Heart right ventricle (tissue), 16 donors: ENCODE measurements around the gene CEBPA. TPM values are rescaled to one million over a fixed set of nuclear protein-coding genes. Genes with fewer than 3 reads are reported as not detected.
A peak's percentile ranks its signal among the peaks of the same experiment; 100 is the strongest.

ENCODE experiments used
- ATAC-seq, 8 donors: fragments of 200-7000 bp; cut with Tn5 transposase; one replicate each; pipeline ENCODE4 v1.9.1; 2020; ENCODE audit warnings: mild to moderate bottlenecking in 8 of 8, moderate library complexity in 8 of 8, moderate number of reproducible peaks in 1 of 8
- DNase-seq, 2 donors: peaks; one replicate each; pipeline ENCODE4 v3.0.0-alpha.2; 2020
- H3K27ac ChIP-seq, 10 donors: fragments of 200-600 bp; sonication (generic) in 2 of 10; one replicate each; pipeline versions ENCODE4 v1.5.0 to v1.8.0; 2020 to 2022; ENCODE audit warnings: mild to moderate bottlenecking in 3 of 10
- H3K27me3 ChIP-seq, 7 donors: fragments of 200-600 bp; one replicate each; pipeline ENCODE4 v1.8.0; 2021 to 2022; ENCODE audit warnings: mild to moderate bottlenecking in 2 of 7
- H3K36me3 ChIP-seq, 9 donors: fragments of 200-600 bp; sonication (generic) in 1 of 9; one replicate each; pipeline versions ENCODE4 v1.5.0 to v1.8.0; 2020 to 2022; ENCODE audit warnings: mild to moderate bottlenecking in 2 of 9
- H3K4me1 ChIP-seq, 9 donors: fragments of 200-600 bp; sonication (generic) in 1 of 9; one replicate each; pipeline versions ENCODE4 v1.5.0 to v1.8.0; 2020 to 2022; ENCODE audit warnings: mild to moderate bottlenecking in 4 of 9
- H3K4me3 ChIP-seq, 10 donors: fragments of 200-600 bp; sonication (generic) in 2 of 10; one replicate each; pipeline versions ENCODE4 v1.5.0 to v1.8.0; 2020 to 2022; ENCODE audit warnings: mild to moderate bottlenecking in 7 of 10, moderate library complexity in 2 of 10
- H3K9me3 ChIP-seq, 11 donors: fragments of 200-600 bp in 10 of 11; sonication (generic) in 2 of 11; one replicate each; pipeline versions ENCODE4 v1.5.0 to v1.8.0; 2013 to 2022; ENCODE audit warnings: mild to moderate bottlenecking in 2 of 11, control low read depth in 1 of 11, moderate library complexity in 1 of 11
- CTCF ChIP-seq, 9 donors: fragments of 200-600 bp; sonication (generic) in 2 of 9; IDR thresholded peaks; one replicate each; pipeline versions ENCODE4 v1.5.0 to v1.8.0; 2021 to 2022; ENCODE audit warnings: antibody characterized with exemption in 9 of 9, mild to moderate bottlenecking in 5 of 9, moderate library complexity in 1 of 9
- WGBS, 2 donors: extraction: QIAGEN DNeasy Blood & Tissue Kit; methylation state at CpG; one replicate each; pipeline ENCODE4 v1.1.7; 2013; ENCODE audit warnings: inconsistent platforms in 1 of 2; 5-methylcytosine and 5-hydroxymethylcytosine counted together
- intact Hi-C, 10 donors: fragments of 100-400 bp; cut with DNase I; formaldehyde crosslinking; loops; one replicate each; pipeline versions ENCODE4 v1.11.1 to v1.14.2; 2022
- polyA plus RNA-seq, 2 donors: library from polyadenylated mRNA; stranded (reverse); fragments of 200-250 nt; gene quantifications; one replicate each; pipeline ENCODE4 v1.2.3, GENCODE V29; 2013
- total RNA-seq, 10 donors: library from RNA; stranded (reverse); fragmentation: NEBNext Ultra II Directional in 3 of 10; extraction: Animal tissue kit (Norgen Biotek cat#: 25700) in 3 of 10; gene quantifications; one replicate each; pipeline versions ENCODE4 v1.2.1 to v1.2.4, GENCODE V29; 2021 to 2023
- donor health status: Arrhythmogenic right ventricular cardiomyopathy.
- donor health status: ischemic (EF 13 %, LVEDD 7.1; RV severe dilation, severe dysfunction).
- donor health status: healthy with polysubstance abuse.
- donor health status: DM: no; HTN: yes; CAD: no.
- donor health status: DM: no; HTN: no; CAD: no.
- donor health status: ischemic (EF 25% LVEDD 6.9; RV normal size, moderate dysfunction).
- donor health status: ischemic (EF 25% LVEDD 5.7; RV mildly dilated, moderate dysfunction).
- donor health status: healthy.
- donor health status: DM: yes; HTN: yes; CAD: no.
- donor health status: Ischemic cardiomyopathy.
- donor health status: ischemic (EF 35%, LVEDD 5.7; RV mildly dilated, moderate dysfunction).
- donor health status: nonischemic (EF 11% LVEDD 7.7; RV severe dilation, severe dysfunction).
- donor health status: DM: yes; HTN: yes; CAD: no.
- donor health status: PGD.
- donor health status: ischemic (EF 29% LVEDD 5.4; RV normal size, mild dysfunction).
- donor health status: nonischemic (EF 23%, LVEDD 6.1; RV moderate dilation, normal function).

Gene CEBPA
- total and polyA plus RNA-seq, 12 donors: 0.71 to 7.7 (median 3.5) TPM

GRCh38 chr19:33259539-33259938 lies 42.8 kb downstream of the CEBPA start:
- no peak for DNase-seq
- 77 to 78% methylated on average over 6 of the region's 6 CpGs for WGBS, 2 donors
- Histone ChIP-seq H3K9me3 (peaks cover 0 to 17% (median 4%) of the 10 kb centered on the region in 11 donors), H3K27me3 (peaks cover 0 to 11% (median 0%) of the 10 kb centered on the region in 7 donors), H3K4me3 (no peak overlapping the region), H3K4me1 (peaks cover 0 to 25% (median 0%) of the 10 kb centered on the region in 9 donors), H3K27ac (peak overlapping the region in 1 of 10 donors; percentile 79), H3K36me3 (no peaks in the 10 kb centered on the region)
- intact Hi-C loops: no loop called here
- no peak for TF ChIP-seq CTCF (IDR thresholded peaks at IDR 0.05)
- peak in 2 of 8 donors; percentile 35 to 57 for ATAC-seq

- WGBS, 2 donors: 97% methylated on average over 2 of the region's 2 CpGs
- Histone ChIP-seq H3K27me3 (peaks cover 0 to 26% (median 13%) of the 10 kb centered on the region in 7 donors), H3K4me3 (no peak overlapping the region), H3K9me3 (peaks cover 0 to 17% (median 4%) of the 10 kb centered on the region in 11 donors), H3K4me1 (peaks cover 0 to 31% (median 0%) of the 10 kb centered on the region in 9 donors), H3K27ac (no peak overlapping the region), H3K36me3 (no peaks in the 10 kb centered on the region)
- ATAC-seq (no peak), DNase-seq (no peak)
- no peak for TF ChIP-seq CTCF (IDR thresholded peaks at IDR 0.05)
- intact Hi-C loops: no loop called here
These were observed 44.5 kb downstream of the CEBPA start for GRCh38 chr19:33257828-33258227.

- H3K4me3 ChIP-seq: no peak overlapping the region
- ATAC-seq (no peak), DNase-seq (no peak)
- H3K36me3 ChIP-seq: no peaks in the 10 kb centered on the region
- peaks cover 0 to 36% (median 27%) of the 10 kb centered on the region in 7 donors for H3K27me3 ChIP-seq
- peaks cover 0 to 29% (median 0%) of the 10 kb centered on the region in 9 donors for H3K4me1 ChIP-seq
- H3K27ac ChIP-seq: no peak overlapping the region
- intact Hi-C loops: no loop called here
- WGBS, 2 donors: 63 to 68% methylated on average over 7 of the region's 7 CpGs
- peaks cover 0 to 17% (median 4%) of the 10 kb centered on the region in 11 donors for H3K9me3 ChIP-seq
- TF ChIP-seq CTCF (IDR thresholded peaks at IDR 0.05): no peak
These were observed 46.1 kb downstream of the CEBPA start for GRCh38 chr19:33256261-33256660.

GRCh38 chr19:33255781-33256180 lies 46.6 kb downstream of the CEBPA start:
- H3K27ac ChIP-seq: no peak overlapping the region
- no peak for DNase-seq

More at GRCh38 chr19:33255781-33256180, 46.6 kb downstream of the CEBPA start:
- no peak for ATAC-seq
- WGBS, 2 donors: 85 to 90% methylated on average over 7 of the region's 7 CpGs
- Histone ChIP-seq H3K36me3 (no peaks in the 10 kb centered on the region), H3K27me3 (peaks cover 0 to 36% (median 30%) of the 10 kb centered on the region in 7 donors), H3K4me3 (no peak overlapping the region), H3K4me1 (peaks cover 0 to 24% (median 0%) of the 10 kb centered on the region in 9 donors), H3K9me3 (peaks cover 0 to 17% (median 4%) of the 10 kb centered on the region in 11 donors)
- intact Hi-C loops: no loop called here
- TF ChIP-seq CTCF (IDR thresholded peaks at IDR 0.05): no peak
